GM18505 (cell line): ENCODE data around the gene HSPBP1.

Experiments
- ATAC-seq: cut with Tn5 transposase; IDR thresholded peaks from one replicate; pipeline ENCODE4 v1.9.1; 2021; ENCODE audit not compliant: unreplicated experiment
- POLR2A ChIP-seq: IDR thresholded peaks from 4 replicates; pipeline ENCODE4 v1.6.1; 2011; ENCODE audit warnings: borderline replicate concordance; ENCODE audit not compliant: insufficient read depth, insufficient read length; ENCODE audit errors: extremely low read depth

Gene HSPBP1

DNA sequence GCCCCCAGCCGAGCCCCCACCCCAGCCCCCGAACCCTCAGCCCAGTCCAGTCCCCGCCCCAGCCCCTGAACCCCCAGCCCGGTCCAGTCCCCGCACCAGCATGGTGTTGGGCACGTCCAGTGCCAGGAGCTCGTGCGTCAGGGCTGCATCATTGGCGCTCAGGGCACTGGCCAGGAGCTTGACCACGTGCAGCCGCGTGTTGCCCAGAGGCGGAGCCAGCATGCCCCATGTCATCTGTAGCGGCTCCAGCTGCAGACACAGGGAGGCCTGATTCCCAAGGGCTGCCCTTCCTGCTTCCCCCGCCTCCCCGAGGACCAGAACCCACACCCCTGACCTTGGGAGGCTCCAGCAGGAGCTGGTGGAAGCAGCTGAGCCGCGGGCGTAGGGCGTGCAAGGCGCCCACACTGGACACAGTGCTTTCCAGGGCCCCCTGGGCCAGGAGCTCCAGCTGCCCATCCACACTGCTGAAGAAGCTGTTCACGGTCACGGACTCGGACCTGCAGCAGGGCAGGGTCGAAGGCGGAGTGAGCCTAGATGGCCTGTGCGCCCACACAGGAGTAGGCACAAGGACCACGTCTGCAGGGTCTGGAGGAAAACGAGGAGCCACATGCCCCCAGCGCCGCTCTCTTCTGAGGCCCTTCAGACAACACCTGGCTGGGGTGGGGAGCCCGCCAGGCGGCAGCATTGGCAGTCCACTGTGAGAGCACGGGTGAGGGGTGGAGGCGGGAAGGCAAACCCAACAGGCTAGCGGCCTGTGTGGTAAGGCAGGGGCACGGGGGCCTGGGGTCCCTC is 38.6 kb downstream of the HSPBP1 start:
- no peak for ATAC-seq

DNA sequence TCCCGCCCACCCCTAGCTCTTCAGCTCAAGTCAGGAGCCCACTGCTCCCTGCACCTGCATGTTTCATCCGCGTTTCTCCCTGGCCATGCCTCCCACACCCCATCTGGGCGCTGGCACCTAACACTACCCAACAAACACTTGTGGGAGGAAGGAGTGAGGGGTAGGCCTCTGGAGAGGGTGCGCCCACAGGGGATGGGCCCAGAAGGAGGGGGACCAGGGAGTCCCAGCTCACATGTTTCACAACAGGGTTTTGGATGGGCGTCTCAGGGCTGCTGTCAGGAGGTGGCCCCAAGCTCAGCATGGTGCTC is 39.2 kb downstream of the HSPBP1 start:
- ATAC-seq = no peak
- TF ChIP-seq POLR2A = no peak

More for the DNA sequence above, 38.6 kb downstream of the HSPBP1 start:
- TF ChIP-seq POLR2A = no peak

- ATAC-seq = no peak
- no peak for TF ChIP-seq POLR2A
These were observed 40.9 kb downstream of the HSPBP1 start for GRCh38 chr19:55239004-55239403.

DNA sequence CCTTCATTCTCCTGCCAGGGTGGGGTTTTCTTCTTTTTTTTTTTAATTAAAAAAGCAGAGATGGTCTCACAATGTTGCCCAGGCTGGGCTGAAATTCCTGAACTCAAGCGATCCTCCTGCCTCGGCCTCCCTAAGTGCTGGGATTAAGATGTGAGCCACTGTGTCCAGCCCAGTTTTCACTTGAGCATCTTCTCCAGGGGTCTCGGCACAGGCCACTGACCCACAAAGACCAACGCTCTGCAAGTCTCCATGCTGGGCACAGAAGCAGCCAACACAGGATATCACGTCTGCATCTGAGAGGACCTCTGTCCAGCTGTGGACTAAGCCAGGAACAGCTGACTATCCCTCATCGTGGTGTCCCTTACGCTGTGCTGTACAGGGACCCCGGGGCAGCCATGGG is 41.9 kb downstream of the HSPBP1 start:
- TF ChIP-seq POLR2A = no peak
- no peak for ATAC-seq

GRCh38 chr19:55232986-55233385 is 46.9 kb downstream of the HSPBP1 start:
- no peak for TF ChIP-seq POLR2A
- ATAC-seq = no peak

DNA sequence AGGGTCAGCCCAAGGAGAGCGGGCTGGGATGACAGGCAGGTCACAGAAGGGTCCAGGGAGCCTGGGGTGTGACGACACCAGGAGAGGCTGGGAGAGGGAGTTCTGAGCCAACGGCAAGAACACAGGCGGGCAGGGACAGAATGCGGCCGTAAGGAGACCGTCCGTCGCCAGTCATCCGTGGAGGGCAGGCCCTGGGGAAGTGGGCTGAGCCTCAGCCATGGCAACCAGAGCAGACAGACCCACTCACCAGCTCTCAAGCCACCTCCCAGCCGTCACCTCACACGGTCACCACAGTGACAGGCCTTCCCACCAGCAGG is 47.7 kb downstream of the HSPBP1 start:
- no peak for TF ChIP-seq POLR2A
- ATAC-seq = no peak

DNA sequence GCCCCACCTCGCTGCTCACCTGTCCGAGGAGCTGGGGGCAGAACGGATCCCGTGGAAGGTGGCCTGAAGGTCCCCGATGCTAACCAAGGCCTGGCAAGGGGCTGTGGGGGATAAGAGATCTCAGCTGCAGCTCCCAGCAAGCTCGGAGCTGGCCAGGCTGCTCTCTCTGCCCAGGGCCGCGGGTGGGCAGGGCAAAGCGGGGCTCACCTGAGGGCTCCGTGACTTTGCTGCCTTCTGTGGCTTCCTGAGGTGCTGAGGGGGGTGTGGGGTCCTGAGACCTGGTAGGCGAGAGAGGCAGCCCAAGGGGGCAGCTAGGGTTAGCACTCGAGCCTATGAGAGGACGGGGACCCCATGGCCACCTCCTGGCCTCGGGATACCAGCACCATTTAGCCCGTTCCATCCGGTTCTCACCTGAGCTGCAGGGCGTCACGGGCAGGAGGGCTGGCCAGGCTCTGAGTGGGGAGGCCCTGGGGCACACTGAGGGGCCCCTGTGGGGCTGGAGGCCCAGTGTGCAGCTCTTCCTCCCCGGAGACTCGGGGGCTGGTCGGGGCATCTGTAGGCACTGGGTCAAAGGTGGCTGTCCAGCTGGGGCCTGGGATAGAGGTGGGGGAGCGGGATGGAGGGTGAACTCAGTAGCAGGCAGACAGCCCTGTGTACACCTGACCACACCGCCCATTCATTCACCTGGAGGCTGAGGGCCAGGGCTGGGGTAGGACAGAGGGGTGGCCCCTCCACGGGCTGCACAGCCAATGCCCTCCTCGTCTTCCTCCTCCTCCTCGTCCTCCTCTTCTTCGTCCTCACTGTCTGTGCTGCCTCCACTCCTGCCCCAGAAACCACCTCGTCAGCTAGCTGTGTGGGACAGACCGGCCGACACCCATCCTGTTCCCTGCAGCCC is 48.3 kb downstream of the HSPBP1 start:
- no peak for ATAC-seq
- no peak for TF ChIP-seq POLR2A

GRCh38 chr19:55230780-55231179 is 49.1 kb downstream of the HSPBP1 start:
- ATAC-seq = no peak
- TF ChIP-seq POLR2A = no peak

DNA sequence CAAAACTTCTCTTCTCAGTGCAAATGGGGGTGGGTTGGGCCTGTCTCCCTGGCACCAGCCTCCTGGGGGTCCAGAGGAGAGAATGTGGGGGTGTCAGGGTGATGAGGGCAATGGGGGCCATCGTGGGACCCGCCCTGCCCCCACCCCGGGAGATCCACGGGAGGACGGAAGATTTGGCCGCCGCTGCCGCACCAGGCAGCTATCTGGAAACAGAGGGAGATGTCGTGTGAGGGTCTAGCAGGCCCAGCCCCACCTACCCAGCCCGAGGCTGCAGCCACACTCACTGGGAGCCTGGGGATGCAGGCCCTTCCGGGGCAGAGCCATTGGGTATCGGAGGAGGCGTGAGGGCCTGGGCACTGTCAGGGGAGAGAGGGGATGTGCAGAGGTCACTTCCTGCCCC is 49.6 kb downstream of the HSPBP1 start:
- ATAC-seq = no peak
- no peak for TF ChIP-seq POLR2A

DNA sequence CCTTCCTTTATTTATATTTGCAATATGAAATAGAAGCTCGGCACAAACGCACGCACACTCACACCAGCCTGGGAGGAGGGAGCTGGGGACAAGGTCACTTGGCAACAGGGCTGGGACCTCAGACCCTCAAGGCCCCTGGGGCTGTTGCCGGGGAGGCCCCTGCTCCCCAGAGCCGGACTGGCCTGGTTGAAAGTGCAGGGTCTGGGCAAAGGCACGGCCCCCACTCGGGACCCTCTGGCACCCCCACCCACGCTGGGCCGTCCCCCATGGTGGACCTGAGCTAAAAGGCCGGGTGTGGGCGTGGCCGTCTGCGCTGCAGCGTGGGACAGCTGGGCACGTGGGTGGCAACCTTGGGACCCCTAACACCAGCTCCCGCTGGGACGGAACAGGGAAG is 50.1 kb downstream of the HSPBP1 start:
- ATAC-seq = no peak

DNA sequence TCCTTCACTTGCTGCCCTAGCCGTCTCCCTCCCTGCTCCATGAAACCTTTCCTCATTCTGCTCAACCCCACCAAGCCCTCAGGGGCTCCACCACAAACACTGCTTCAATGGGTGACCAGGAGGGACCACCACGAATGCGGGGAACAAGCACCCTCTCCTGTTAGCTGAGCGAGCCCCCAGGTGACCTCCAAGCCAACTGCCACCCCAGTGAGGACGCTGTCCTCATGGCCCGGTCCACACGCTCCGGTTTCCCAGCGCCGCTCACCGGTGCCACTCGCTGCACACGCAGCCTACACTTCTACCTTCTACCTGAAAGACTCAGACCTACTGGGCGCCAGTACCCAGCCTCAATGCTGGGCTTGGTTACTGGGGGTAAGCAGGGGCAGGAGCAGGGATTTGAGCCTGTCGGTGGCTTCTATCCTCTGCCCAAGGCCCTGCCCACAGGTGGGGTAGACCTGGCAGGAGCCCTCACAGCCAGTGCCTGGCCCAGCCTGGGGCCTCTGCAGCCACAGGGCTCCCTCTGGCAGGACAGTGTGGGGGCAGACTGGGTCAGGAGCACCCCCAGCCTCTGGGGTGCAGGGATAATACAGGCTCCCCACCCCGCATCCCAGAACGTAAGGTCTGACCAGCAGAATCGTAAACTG is 50.6 kb downstream of the HSPBP1 start:
- no peak for TF ChIP-seq POLR2A
- no peak for ATAC-seq

More for the DNA sequence above, 50.1 kb downstream of the HSPBP1 start:
- TF ChIP-seq POLR2A = no peak

DNA sequence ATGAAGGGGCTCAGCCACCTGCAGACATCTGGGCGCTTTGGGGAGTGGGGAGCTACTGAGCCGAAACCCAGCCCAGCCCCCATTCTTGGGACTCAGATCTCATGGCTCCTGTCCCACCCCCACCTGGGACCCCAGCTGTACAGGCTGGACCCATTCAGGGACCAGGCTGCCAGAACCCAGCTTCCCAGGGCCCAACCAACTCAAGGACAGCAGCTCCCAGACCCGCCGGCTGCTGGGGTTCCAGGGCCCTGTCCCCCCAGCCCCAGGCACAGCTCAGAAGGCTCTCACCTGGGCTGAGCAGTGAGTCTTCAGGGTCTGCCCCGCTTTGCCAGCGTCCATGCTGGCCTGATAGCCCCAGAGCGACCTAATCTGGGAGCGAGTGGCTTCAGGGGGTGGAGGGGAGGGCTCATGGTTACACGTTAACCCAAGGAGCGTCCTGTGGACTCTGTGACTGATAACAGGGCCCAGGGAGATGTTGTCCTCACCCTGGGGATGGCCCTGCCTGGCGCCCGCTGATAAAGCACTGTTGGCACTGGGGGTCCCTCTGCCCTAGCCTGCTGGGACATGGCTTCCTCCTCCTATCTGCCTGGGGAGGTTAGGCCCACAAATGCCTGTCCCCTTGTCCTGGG is 51.4 kb downstream of the HSPBP1 start, which contains the start of gene TMEM86B:
Gene TMEM86B (minus strand): TSS at position 361 of the 629 bp plus-strand sequence. CDS start 22 bp downstream, at position 339.
- no peak for TF ChIP-seq POLR2A
- no peak for ATAC-seq

GRCh38 chr19:55228015-55228391 is 51.9 kb downstream of the HSPBP1 start:
- TF ChIP-seq POLR2A = no peak
- ATAC-seq = no peak
